Measurements from ENCODE around the gene HEXD.

The HEXD gene

GRCh38 chr17:82435601-82436583 lies 17.7 kb downstream of the HEXD start:
- Histone ChIP-seq H3K4me1 (ENCODE audit: control insufficient read depth in 1 of 2, insufficient read depth in 2 of 2, low read length in 2 of 2) (no peaks in the 10 kb centered on the region), H3K9ac (ENCODE audit: low read depth in 1 of 2, low read length in 2 of 2) (no peak overlapping the region), H3K27ac (ENCODE audit: low read depth, low read length) (no peak overlapping the region), H3K27me3 (ENCODE audit: control insufficient read depth in 1 of 2, insufficient read depth in 2 of 2, low read length in 2 of 2) (no peaks in the 10 kb centered on the region), H3K4me3 (ENCODE audit: low read depth in 1 of 2, low read length in 2 of 2) (no peak overlapping the region), H3K9me3 (ENCODE audit: control insufficient read depth in 1 of 2, low read length in 2 of 2) (no peaks in the 10 kb centered on the region), H3K36me3 (ENCODE audit: control insufficient read depth in 1 of 2, insufficient read depth in 2 of 2, low read length in 2 of 2) (peaks cover 0 to 24% of the 10 kb centered on the region in 2 donors)

DNA sequence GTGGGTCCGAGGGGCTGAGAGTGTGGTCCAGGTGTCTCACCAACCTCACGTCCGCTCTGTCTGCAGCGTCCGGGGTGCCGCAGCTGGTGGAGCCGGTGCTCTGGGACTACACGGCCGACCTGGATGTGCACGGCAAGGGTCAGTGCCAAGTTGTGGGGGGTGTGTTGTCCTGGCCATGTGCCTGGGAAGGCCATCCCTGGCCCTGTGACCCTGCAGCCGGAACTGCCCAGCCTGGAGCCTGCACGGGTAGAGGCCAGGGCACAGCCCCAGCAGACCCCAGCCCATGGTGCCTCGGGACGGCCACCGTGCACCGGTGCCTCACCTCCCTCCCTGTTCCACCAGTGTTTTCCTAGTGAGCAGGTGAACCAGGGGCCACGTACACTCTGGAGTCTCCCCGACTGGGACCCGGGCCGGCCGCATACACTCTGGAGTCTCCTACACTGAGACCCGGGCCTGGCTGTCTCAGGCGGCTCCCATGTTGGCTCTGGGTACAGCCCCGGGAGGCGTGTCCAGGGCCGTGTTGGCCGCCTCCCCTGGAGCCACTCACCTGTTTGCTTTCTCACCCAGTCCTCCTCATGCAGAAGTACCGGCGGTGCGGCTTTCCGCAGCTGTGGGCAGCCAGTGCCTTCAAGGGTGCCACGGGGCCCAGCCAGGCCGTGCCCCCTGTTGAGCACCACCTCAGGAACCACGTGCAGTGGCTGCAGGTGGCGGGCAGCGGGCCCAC lies 18.6 kb downstream of the HEXD start:
- Histone ChIP-seq H3K27ac (ENCODE audit: low read depth, low read length) (no peak overlapping the region), H3K9ac (ENCODE audit: low read depth in 1 of 2, low read length in 2 of 2) (no peak overlapping the region), H3K27me3 (ENCODE audit: control insufficient read depth in 1 of 2, insufficient read depth in 2 of 2, low read length in 2 of 2) (no peaks in the 10 kb centered on the region), H3K4me1 (ENCODE audit: control insufficient read depth in 1 of 2, insufficient read depth in 2 of 2, low read length in 2 of 2) (no peaks in the 10 kb centered on the region), H3K4me3 (ENCODE audit: low read depth in 1 of 2, low read length in 2 of 2) (no peak overlapping the region), H3K9me3 (ENCODE audit: control insufficient read depth in 1 of 2, low read length in 2 of 2) (no peaks in the 10 kb centered on the region), H3K36me3 (ENCODE audit: control insufficient read depth in 1 of 2, insufficient read depth in 2 of 2, low read length in 2 of 2) (peaks cover 0 to 25% of the 10 kb centered on the region in 2 donors)

DNA sequence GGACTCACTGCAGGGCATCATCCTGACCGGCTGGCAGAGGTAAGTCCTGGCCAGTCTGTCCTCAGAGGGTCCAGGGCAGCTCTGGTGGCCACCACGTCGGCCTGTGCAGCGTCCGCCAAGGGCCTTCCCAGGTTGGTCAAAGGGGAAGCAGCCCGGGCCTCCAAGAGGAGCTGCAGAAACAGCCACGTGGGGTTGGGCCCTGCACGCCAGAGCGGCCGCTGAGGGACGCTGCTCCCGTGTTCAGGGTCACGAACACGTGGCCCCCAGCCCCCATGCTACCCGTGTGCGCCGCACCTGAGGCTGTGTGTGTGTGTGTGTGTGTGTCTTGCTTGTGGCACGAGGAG lies 19.1 kb downstream of the HEXD start:
- no peaks in the 10 kb centered on the region for H3K27me3 ChIP-seq (ENCODE audit: control insufficient read depth in 1 of 2, insufficient read depth in 2 of 2, low read length in 2 of 2)

GRCh38 chr17:82438401-82439193 lies 20.4 kb downstream of the HEXD start:
- Histone ChIP-seq H3K9me3 (ENCODE audit: control insufficient read depth in 1 of 2, low read length in 2 of 2) (no peaks in the 10 kb centered on the region), H3K4me3 (ENCODE audit: low read depth in 1 of 2, low read length in 2 of 2) (no peak overlapping the region), H3K9ac (ENCODE audit: low read depth in 1 of 2, low read length in 2 of 2) (no peak overlapping the region), H3K27ac (ENCODE audit: low read depth, low read length) (no peak overlapping the region), H3K4me1 (ENCODE audit: control insufficient read depth in 1 of 2, insufficient read depth in 2 of 2, low read length in 2 of 2) (no peaks in the 10 kb centered on the region), H3K27me3 (ENCODE audit: control insufficient read depth in 1 of 2, insufficient read depth in 2 of 2, low read length in 2 of 2) (no peaks in the 10 kb centered on the region), H3K36me3 (ENCODE audit: control insufficient read depth in 1 of 2, insufficient read depth in 2 of 2, low read length in 2 of 2) (peaks cover 7 to 42% of the 10 kb centered on the region in 2 donors)

More for the DNA sequence above, 19.1 kb downstream of the HEXD start:
- Histone ChIP-seq H3K4me3 (ENCODE audit: low read depth in 1 of 2, low read length in 2 of 2) (no peak overlapping the region), H3K4me1 (ENCODE audit: control insufficient read depth in 1 of 2, insufficient read depth in 2 of 2, low read length in 2 of 2) (no peaks in the 10 kb centered on the region), H3K27ac (ENCODE audit: low read depth, low read length) (no peak overlapping the region), H3K9ac (ENCODE audit: low read depth in 1 of 2, low read length in 2 of 2) (no peak overlapping the region), H3K9me3 (ENCODE audit: control insufficient read depth in 1 of 2, low read length in 2 of 2) (no peaks in the 10 kb centered on the region), H3K36me3 (ENCODE audit: control insufficient read depth in 1 of 2, insufficient read depth in 2 of 2, low read length in 2 of 2) (peaks cover under 1 to 29% of the 10 kb centered on the region in 2 donors)

DNA sequence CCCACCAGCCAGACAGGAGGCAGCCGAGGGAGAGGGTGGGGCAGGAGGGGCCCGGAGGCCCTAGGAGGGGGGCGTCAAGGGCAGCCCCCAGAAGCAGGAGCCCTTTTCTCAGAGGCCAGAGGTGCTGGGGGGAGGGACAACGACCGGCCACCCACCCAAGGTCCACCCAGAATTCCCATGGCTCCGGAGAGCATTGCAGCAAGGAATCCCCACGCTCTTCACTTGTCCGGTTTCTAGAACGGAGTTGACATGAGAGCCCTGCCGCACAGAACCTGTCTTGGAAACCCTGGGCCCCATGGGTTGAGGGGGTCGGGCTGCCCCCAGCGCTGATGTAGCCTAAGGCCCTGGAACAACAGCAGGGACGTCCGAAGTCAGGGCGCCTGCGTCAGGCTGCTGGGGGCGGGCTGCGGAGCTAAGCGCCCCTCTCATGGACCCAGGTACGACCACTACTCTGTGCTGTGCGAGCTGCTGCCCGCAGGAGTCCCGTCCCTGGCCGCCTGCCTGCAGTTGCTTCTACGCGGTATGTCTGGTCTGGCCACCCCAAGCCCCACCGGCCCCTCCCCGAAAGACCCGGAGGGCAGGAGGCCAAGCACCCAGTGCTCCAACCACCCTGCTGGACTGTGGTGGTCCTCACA lies 21.2 kb downstream of the HEXD start:
- H3K27ac ChIP-seq (ENCODE audit: low read depth, low read length): no peak overlapping the region
- H3K9ac ChIP-seq (ENCODE audit: low read depth in 1 of 2, low read length in 2 of 2): no peak overlapping the region
- H3K4me1 ChIP-seq (ENCODE audit: control insufficient read depth in 1 of 2, insufficient read depth in 2 of 2, low read length in 2 of 2): no peaks in the 10 kb centered on the region
- H3K27me3 ChIP-seq (ENCODE audit: control insufficient read depth in 1 of 2, insufficient read depth in 2 of 2, low read length in 2 of 2): no peaks in the 10 kb centered on the region
- peaks cover 11 to 49% of the 10 kb centered on the region in 2 donors for H3K36me3 ChIP-seq (ENCODE audit: control insufficient read depth in 1 of 2, insufficient read depth in 2 of 2, low read length in 2 of 2)
- H3K4me3 ChIP-seq (ENCODE audit: low read depth in 1 of 2, low read length in 2 of 2): no peak overlapping the region
- no peaks in the 10 kb centered on the region for H3K9me3 ChIP-seq (ENCODE audit: control insufficient read depth in 1 of 2, low read length in 2 of 2)

DNA sequence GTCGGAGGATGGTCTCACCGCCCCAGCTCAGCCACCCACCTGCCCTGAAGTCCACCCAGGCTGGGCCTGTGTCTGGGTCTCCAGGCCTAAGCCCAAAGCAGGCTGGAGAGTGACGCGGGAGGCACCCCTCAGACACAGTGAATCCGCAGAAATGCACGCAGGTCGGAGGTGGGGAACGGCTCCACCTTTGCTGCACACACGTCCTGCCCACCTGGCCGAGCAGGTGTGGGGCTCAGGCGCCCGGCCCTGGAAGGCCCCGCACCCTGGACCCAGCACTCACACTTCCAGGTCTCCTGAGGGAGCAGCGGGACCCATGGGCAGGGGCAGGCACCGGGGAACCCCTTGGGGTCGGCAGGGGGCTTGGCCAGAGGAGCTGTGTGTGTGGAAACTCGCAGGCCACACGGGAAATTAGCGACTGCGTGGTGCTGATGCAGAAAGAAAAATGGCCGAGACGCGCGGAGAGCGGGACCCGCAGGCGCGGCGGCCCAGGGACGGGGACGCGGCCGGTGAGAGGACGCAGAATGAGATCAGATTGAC lies 21.8 kb downstream of the HEXD start:
- H3K4me3 ChIP-seq (ENCODE audit: low read depth in 1 of 2, low read length in 2 of 2): no peak overlapping the region
- no peaks in the 10 kb centered on the region for H3K9me3 ChIP-seq (ENCODE audit: control insufficient read depth in 1 of 2, low read length in 2 of 2)
- no peak overlapping the region for H3K27ac ChIP-seq (ENCODE audit: low read depth, low read length)
- H3K36me3 ChIP-seq (ENCODE audit: control insufficient read depth in 1 of 2, insufficient read depth in 2 of 2, low read length in 2 of 2): peaks cover 14 to 55% of the 10 kb centered on the region in 2 donors
- no peaks in the 10 kb centered on the region for H3K27me3 ChIP-seq (ENCODE audit: control insufficient read depth in 1 of 2, insufficient read depth in 2 of 2, low read length in 2 of 2)
- H3K4me1 ChIP-seq (ENCODE audit: control insufficient read depth in 1 of 2, insufficient read depth in 2 of 2, low read length in 2 of 2): no peaks in the 10 kb centered on the region
- no peak overlapping the region for H3K9ac ChIP-seq (ENCODE audit: low read depth in 1 of 2, low read length in 2 of 2)

GRCh38 chr17:82440469-82440981 lies 22.4 kb downstream of the HEXD start:
- H3K4me3 ChIP-seq (ENCODE audit: low read depth in 1 of 2, low read length in 2 of 2): no peak overlapping the region
- H3K9me3 ChIP-seq (ENCODE audit: control insufficient read depth in 1 of 2, low read length in 2 of 2): no peaks in the 10 kb centered on the region
- peaks cover 14 to 57% of the 10 kb centered on the region in 2 donors for H3K36me3 ChIP-seq (ENCODE audit: control insufficient read depth in 1 of 2, insufficient read depth in 2 of 2, low read length in 2 of 2)
- H3K27ac ChIP-seq (ENCODE audit: low read depth, low read length): no peak overlapping the region
- H3K27me3 ChIP-seq (ENCODE audit: control insufficient read depth in 1 of 2, insufficient read depth in 2 of 2, low read length in 2 of 2): no peaks in the 10 kb centered on the region
- no peaks in the 10 kb centered on the region for H3K4me1 ChIP-seq (ENCODE audit: control insufficient read depth in 1 of 2, insufficient read depth in 2 of 2, low read length in 2 of 2)
- no peak overlapping the region for H3K9ac ChIP-seq (ENCODE audit: low read depth in 1 of 2, low read length in 2 of 2)

- no peak overlapping the region for H3K4me3 ChIP-seq (ENCODE audit: low read depth in 1 of 2, low read length in 2 of 2)
These were observed 23.0 kb downstream of the HEXD start for GRCh38 chr17:82440991-82441627.

More at GRCh38 chr17:82440991-82441627, 23.0 kb downstream of the HEXD start:
- Histone ChIP-seq H3K27ac (ENCODE audit: low read depth, low read length) (no peak overlapping the region), H3K27me3 (ENCODE audit: control insufficient read depth in 1 of 2, insufficient read depth in 2 of 2, low read length in 2 of 2) (no peaks in the 10 kb centered on the region), H3K9ac (ENCODE audit: low read depth in 1 of 2, low read length in 2 of 2) (no peak overlapping the region), H3K4me1 (ENCODE audit: control insufficient read depth in 1 of 2, insufficient read depth in 2 of 2, low read length in 2 of 2) (no peaks in the 10 kb centered on the region), H3K9me3 (ENCODE audit: control insufficient read depth in 1 of 2, low read length in 2 of 2) (no peaks in the 10 kb centered on the region), H3K36me3 (ENCODE audit: control insufficient read depth in 1 of 2, insufficient read depth in 2 of 2, low read length in 2 of 2) (peaks cover 14 to 52% of the 10 kb centered on the region in 2 donors)

Data from duodenal mucosa (tissue), 2 donors.